GM12878 (cell line): ENCODE data around the gene NIFK. TPM values are rescaled to one million over a fixed set of nuclear protein-coding genes. Genes with fewer than 3 reads are reported as not detected.

Experiments used
- CREM ChIP-seq: IDR thresholded peaks from 2 replicates; pipeline ENCODE4 v1.6.1; 2014; ENCODE audit warnings: antibody characterized with exemption, low read depth
- GATAD2B ChIP-seq: fragments of 450-650 bp; conservative IDR thresholded peaks from 2 replicates; pipeline ENCODE4 v1.6.1; 2017; ENCODE audit warnings: low read depth, mild to moderate bottlenecking, moderate library complexity
- HDGF ChIP-seq: fragments of 450-650 bp; IDR thresholded peaks from 2 replicates; pipeline ENCODE4 v1.6.1; 2016; ENCODE audit warnings: antibody characterized with exemption
- MTA2 ChIP-seq: fragments of 450-650 bp; IDR thresholded peaks from 2 replicates; pipeline ENCODE4 v1.6.1; 2016; ENCODE audit warnings: low read depth, mild to moderate bottlenecking, moderate library complexity
- NFIC ChIP-seq: IDR thresholded peaks from 2 replicates; pipeline ENCODE4 v1.6.1; 2012; ENCODE audit warnings: low read depth, mild to moderate bottlenecking, inconsistent platforms, low read length, moderate library complexity
- ZNF384 ChIP-seq: IDR thresholded peaks from 2 replicates; pipeline ENCODE4 v1.6.1; 2012; ENCODE audit warnings: low read depth, mild to moderate bottlenecking, low read length, improper control_type of control experiment, borderline replicate concordance
- ZNF687 ChIP-seq: fragments of 450-650 bp; IDR thresholded peaks from 2 replicates; pipeline ENCODE4 v1.6.1; 2017; ENCODE audit warnings: mild to moderate bottlenecking, moderate library complexity
- polyA plus RNA-seq, 11 experiments: library from polyadenylated mRNA; depleted of rRNA in 4 of 11; unstranded in 6 of 11; stranded (reverse) in 5 of 11; fragments of >200 nt; fragmentation: Nextera tagmentation in 4 of 11; fragmentation: Illumina TruSeq in 1 of 11; extraction: Ambion mirVana in 4 of 11; extraction: Trizol in 1 of 11; gene quantifications; 1 replicate in 1 of 11; 2 replicates in 10 of 11; pipeline versions ENCODE4 v1.2.1 to v1.2.3, GENCODE V29; 2011 to 2016; ENCODE audit warnings: inconsistent platforms in 2 of 11, missing spikeins in 2 of 11, low read depth in 1 of 11
- total RNA-seq, 4 experiments: library from RNA; depleted of rRNA in 3 of 4; stranded (reverse); fragments of >200 nt in 3 of 4; fragmentation: Illumina TruSeq in 1 of 4; extraction: Trizol in 1 of 4; gene quantifications; 2 replicates each; pipeline versions ENCODE4 v1.2.1 to v1.2.3, GENCODE V29; 2013 to 2021
- TF ChIP-seq, protein P1 (sequence below): fragments of 450-650 bp; conservative IDR thresholded peaks from 2 replicates; pipeline ENCODE4 v1.6.1; 2017; ENCODE audit warnings: mild to moderate bottlenecking, moderate library complexity

The NIFK gene
- total and polyA plus RNA-seq, 10 of the 15 experiments (the other 5 are each of a cell fraction or from before 2014, with no cell fraction given) = 47.2 to 286 (median 157) TPM

DNA sequence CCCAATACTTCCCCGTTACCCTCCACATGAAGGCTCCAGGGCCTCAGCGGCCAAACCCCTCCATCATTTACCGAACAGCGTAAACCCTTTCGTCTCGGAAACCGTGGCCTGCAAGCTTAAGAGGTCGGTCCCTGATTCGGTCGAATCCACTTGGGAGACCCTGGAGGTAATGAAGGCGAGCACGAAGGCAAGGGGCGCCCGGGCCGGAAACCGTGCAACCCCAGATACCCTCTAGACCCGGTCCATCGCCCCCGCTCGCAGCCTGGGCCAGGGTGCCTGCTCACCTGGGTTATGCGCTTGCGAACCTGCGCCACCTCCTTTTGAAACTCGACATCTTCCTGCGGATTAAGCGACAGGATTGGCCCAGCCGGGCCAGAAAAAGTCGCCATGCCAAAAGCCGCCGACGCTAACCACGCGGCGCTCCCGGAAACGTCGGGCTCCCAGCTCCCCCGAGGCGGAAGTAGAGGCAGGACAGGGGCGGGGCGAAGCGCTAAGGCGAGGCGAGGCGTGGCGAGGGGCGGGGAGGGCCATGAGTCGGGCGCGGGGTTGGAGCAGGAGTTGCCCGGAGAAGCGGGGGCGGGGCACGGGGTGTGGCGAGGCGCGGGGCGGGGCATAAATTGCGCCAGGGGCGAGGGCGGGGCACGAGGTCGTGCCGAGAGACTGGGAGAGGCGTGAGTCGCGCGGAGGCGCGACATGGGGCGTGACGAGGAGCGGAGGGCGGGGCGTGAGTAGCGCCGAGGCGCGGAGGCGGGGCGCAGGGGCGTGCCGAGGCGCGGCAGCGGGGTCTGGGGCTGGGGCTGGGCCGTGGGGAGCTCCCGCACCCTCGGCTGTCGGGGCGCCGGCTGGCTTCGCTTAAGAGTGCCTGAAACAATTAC is at the start of gene NIFK (continued):
- TF ChIP-seq HDGF (no peak), GATAD2B (no peak; the same call in 1 of the 2 replicates), ZNF384 (no peak), MTA2 (no peak), NFIC (no peak), CREM (peak; percentile 85), ZNF687 (peak; percentile 52)
- TF ChIP-seq, protein P1, sequence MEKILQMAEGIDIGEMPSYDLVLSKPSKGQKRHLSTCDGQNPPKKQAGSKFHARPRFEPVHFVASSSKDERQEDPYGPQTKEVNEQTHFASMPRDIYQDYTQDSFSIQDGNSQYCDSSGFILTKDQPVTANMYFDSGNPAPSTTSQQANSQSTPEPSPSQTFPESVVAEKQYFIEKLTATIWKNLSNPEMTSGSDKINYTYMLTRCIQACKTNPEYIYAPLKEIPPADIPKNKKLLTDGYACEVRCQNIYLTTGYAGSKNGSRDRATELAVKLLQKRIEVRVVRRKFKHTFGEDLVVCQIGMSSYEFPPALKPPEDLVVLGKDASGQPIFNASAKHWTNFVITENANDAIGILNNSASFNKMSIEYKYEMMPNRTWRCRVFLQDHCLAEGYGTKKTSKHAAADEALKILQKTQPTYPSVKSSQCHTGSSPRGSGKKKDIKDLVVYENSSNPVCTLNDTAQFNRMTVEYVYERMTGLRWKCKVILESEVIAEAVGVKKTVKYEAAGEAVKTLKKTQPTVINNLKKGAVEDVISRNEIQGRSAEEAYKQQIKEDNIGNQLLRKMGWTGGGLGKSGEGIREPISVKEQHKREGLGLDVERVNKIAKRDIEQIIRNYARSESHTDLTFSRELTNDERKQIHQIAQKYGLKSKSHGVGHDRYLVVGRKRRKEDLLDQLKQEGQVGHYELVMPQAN = peak; percentile 90
